Mononuclear cell (primary cell): ENCODE data around the gene ATP6AP1. TPM values are rescaled to one million over a fixed set of nuclear protein-coding genes. Genes with fewer than 3 reads are reported as not detected.

ENCODE experiments used
- H3K27me3 ChIP-seq: 2 replicates; pipeline ENCODE4 v1.6.0; 2011; ENCODE audit warnings: low read length, control low read depth; ENCODE audit not compliant: insufficient read depth
- H3K4me1 ChIP-seq: 2 replicates; pipeline ENCODE4 v1.5.1; 2011; ENCODE audit warnings: mild to moderate bottlenecking, low read length, control low read depth; ENCODE audit not compliant: insufficient read depth
- H3K4me3 ChIP-seq: 2 replicates; pipeline ENCODE4 v1.5.1; 2011; ENCODE audit warnings: mild to moderate bottlenecking, low read length, moderate library complexity
- H3K9me3 ChIP-seq: 2 replicates; pipeline ENCODE4 v1.5.1; 2011; ENCODE audit warnings: low read depth, mild to moderate bottlenecking, control low read depth, low read length
- total RNA-seq: library from RNA; depleted of rRNA; stranded (reverse); fragments of >200 nt; gene quantifications from one replicate; pipeline ENCODE4 v1.2.3, GENCODE V29; 2012

ATP6AP1 gene
- total RNA-seq, 1 donor = 47.9 TPM

GRCh38 chrX:154408659-154409221, 19.7 kb upstream of the ATP6AP1 start:
- Histone ChIP-seq H3K9me3 (no peaks in the 10 kb centered on the region), H3K4me1 (peaks cover 31% of the 10 kb centered on the region), H3K27me3 (no peaks in the 10 kb centered on the region), H3K4me3 (peak overlapping the region; percentile 38)

- peak within 1 kb of the TSS; percentile 38 for H3K4me3 ChIP-seq
- no peaks in the 10 kb centered on the region for H3K9me3 ChIP-seq
- H3K27me3 ChIP-seq = no peaks in the 10 kb centered on the region
- H3K4me1 ChIP-seq = peaks cover 31% of the 10 kb centered on the region
Observed at GRCh38 chrX:154409222-154409871, 19.1 kb upstream of the ATP6AP1 start, which contains the start of gene DNASE1L1. Gene DNASE1L1, minus strand, starts transcription at chrX:154409254. Its CDS starts 3,686 bp downstream, at chrX:154405568.

- no peaks in the 10 kb centered on the region for H3K9me3 ChIP-seq
- peaks cover 31% of the 10 kb centered on the region for H3K4me1 ChIP-seq
- peak overlapping the region; percentile 59 for H3K4me3 ChIP-seq
- no peaks in the 10 kb centered on the region for H3K27me3 ChIP-seq
Observed at GRCh38 chrX:154411981-154412340, 16.5 kb upstream of the ATP6AP1 start.

GRCh38 chrX:154412468-154412867, 16.0 kb upstream of the ATP6AP1 start:
- peak overlapping the region; percentile 59 for H3K4me3 ChIP-seq
- no peaks in the 10 kb centered on the region for H3K27me3 ChIP-seq
- no peaks in the 10 kb centered on the region for H3K9me3 ChIP-seq
- H3K4me1 ChIP-seq = peaks cover 31% of the 10 kb centered on the region

- no peak overlapping the region for H3K4me3 ChIP-seq
- H3K9me3 ChIP-seq = no peaks in the 10 kb centered on the region
- H3K4me1 ChIP-seq = peaks cover 26% of the 10 kb centered on the region
- no peaks in the 10 kb centered on the region for H3K27me3 ChIP-seq
Observed at GRCh38 chrX:154413142-154413541, 15.3 kb upstream of the ATP6AP1 start.

- no peaks in the 10 kb centered on the region for H3K9me3 ChIP-seq
- H3K4me1 ChIP-seq = peaks cover 13% of the 10 kb centered on the region
- no peak overlapping the region for H3K4me3 ChIP-seq
- H3K27me3 ChIP-seq = no peaks in the 10 kb centered on the region
Observed at GRCh38 chrX:154417157-154417556, 11.3 kb upstream of the ATP6AP1 start.

GRCh38 chrX:154419189-154419588, 9.3 kb upstream of the ATP6AP1 start:
- Histone ChIP-seq H3K27me3 (no peaks in the 10 kb centered on the region), H3K4me3 (no peak overlapping the region), H3K9me3 (no peaks in the 10 kb centered on the region), H3K4me1 (peaks cover 2% of the 10 kb centered on the region)

GRCh38 chrX:154419688-154420401, 8.6 kb upstream of the ATP6AP1 start:
- Histone ChIP-seq H3K27me3 (no peaks in the 10 kb centered on the region), H3K4me3 (no peak overlapping the region), H3K4me1 (peaks cover 4% of the 10 kb centered on the region), H3K9me3 (no peaks in the 10 kb centered on the region)

GRCh38 chrX:154420402-154420756, 8.1 kb upstream of the ATP6AP1 start:
- Histone ChIP-seq H3K27me3 (no peaks in the 10 kb centered on the region), H3K9me3 (no peaks in the 10 kb centered on the region), H3K4me3 (no peak overlapping the region), H3K4me1 (peaks cover 4% of the 10 kb centered on the region)

GRCh38 chrX:154426916-154427770, 1.3 kb upstream of the ATP6AP1 start:
- peaks cover 39% of the 10 kb centered on the region for H3K4me1 ChIP-seq

GRCh38 chrX:154429711-154430110, 1.2 kb downstream of the ATP6AP1 start:
- no peaks in the 10 kb centered on the region for H3K9me3 ChIP-seq
- H3K27me3 ChIP-seq = no peaks in the 10 kb centered on the region
- peaks cover 35% of the 10 kb centered on the region for H3K4me1 ChIP-seq
- peak overlapping the region; percentile 49 for H3K4me3 ChIP-seq

More at GRCh38 chrX:154426916-154427770, 1.3 kb upstream of the ATP6AP1 start:
- Histone ChIP-seq H3K4me3 (no peak overlapping the region), H3K27me3 (no peaks in the 10 kb centered on the region), H3K9me3 (no peaks in the 10 kb centered on the region)

GRCh38 chrX:154430479-154430878, 2.0 kb downstream of the ATP6AP1 start:
- Histone ChIP-seq H3K9me3 (no peaks in the 10 kb centered on the region), H3K4me3 (no peak overlapping the region), H3K4me1 (peaks cover 35% of the 10 kb centered on the region), H3K27me3 (no peaks in the 10 kb centered on the region)

- Histone ChIP-seq H3K27me3 (no peaks in the 10 kb centered on the region), H3K9me3 (no peaks in the 10 kb centered on the region), H3K4me1 (peaks cover 35% of the 10 kb centered on the region), H3K4me3 (no peak overlapping the region)
Observed at GRCh38 chrX:154430916-154431315, 2.4 kb downstream of the ATP6AP1 start.

GRCh38 chrX:154431341-154431740, 2.9 kb downstream of the ATP6AP1 start:
- H3K27me3 ChIP-seq = no peaks in the 10 kb centered on the region
- H3K4me3 ChIP-seq = no peak overlapping the region
- H3K4me1 ChIP-seq = peaks cover 38% of the 10 kb centered on the region
- H3K9me3 ChIP-seq = no peaks in the 10 kb centered on the region

- Histone ChIP-seq H3K27me3 (no peaks in the 10 kb centered on the region), H3K4me1 (peaks cover 37% of the 10 kb centered on the region), H3K9me3 (no peaks in the 10 kb centered on the region), H3K4me3 (no peak overlapping the region)
Observed at GRCh38 chrX:154432210-154432609, 3.7 kb downstream of the ATP6AP1 start.
